Stomach smooth muscle (tissue), 2 donors: ENCODE results near the gene ROCK2.
"Not testable (repeated sequence)": the region's sequence is repeated elsewhere in the genome, so short reads cannot be mapped to it uniquely, and the experiment has no call there.

Source experiments
- H3K27ac ChIP-seq: one replicate; pipeline ENCODE4 v1.7.0; 2013; ENCODE audit warnings: mild to moderate bottlenecking, low read length, inconsistent platforms
- H3K27me3 ChIP-seq, 2 donors: one replicate each; pipeline ENCODE4 v1.7.0; 2013; ENCODE audit warnings: low read length in 2 of 2; ENCODE audit not compliant: insufficient read depth in 2 of 2, control insufficient read depth in 1 of 2
- H3K36me3 ChIP-seq, 2 donors: one replicate each; pipeline ENCODE4 v1.7.0; 2013; ENCODE audit warnings: low read length in 2 of 2; ENCODE audit not compliant: control insufficient read depth in 2 of 2, insufficient read depth in 2 of 2
- H3K4me1 ChIP-seq: one replicate; pipeline ENCODE4 v1.7.0; 2013; ENCODE audit warnings: low read length; ENCODE audit not compliant: control insufficient read depth, insufficient read depth
- H3K4me3 ChIP-seq, 2 donors: one replicate each; pipeline ENCODE4 v1.7.0; 2013; ENCODE audit warnings: low read length in 2 of 2
- H3K9ac ChIP-seq, 2 donors: one replicate each; pipeline ENCODE4 v1.7.0; 2013; ENCODE audit warnings: low read length in 2 of 2, mild to moderate bottlenecking in 1 of 2
- H3K9me3 ChIP-seq, 2 donors: one replicate each; pipeline ENCODE4 v1.7.0; 2013; ENCODE audit warnings: low read length in 2 of 2; ENCODE audit not compliant: control insufficient read depth in 2 of 2
- donor health status: healthy.
- donor health status: Pancreatic carcinoma.

Gene ROCK2

DNA sequence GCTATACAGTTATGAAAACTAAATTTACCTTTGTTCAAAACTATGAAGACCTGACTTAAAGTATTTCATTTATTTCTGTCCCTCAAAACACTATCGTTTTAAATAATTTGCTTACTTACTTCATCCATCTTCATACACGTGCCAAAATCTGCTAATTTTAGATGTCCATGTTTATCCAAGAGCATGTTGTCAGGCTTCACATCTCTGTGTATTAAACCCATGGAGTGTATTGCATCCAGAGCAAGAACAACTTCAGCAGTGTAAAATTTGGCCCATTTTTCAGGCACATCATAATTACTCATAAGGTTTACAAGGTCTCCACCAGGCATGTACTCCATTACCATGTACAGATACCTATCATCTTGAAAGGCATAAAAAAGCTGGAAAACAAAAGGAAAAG, 108.9 kb downstream of the ROCK2 start:
- H3K9me3 ChIP-seq, result no peaks in the 10 kb centered on the region
- H3K27me3 ChIP-seq, result no peaks in the 10 kb centered on the region
- H3K36me3 ChIP-seq, result no peaks in the 10 kb centered on the region
- no peak overlapping the region for H3K9ac ChIP-seq
- H3K4me1 ChIP-seq, result no peaks in the 10 kb centered on the region
- no peak overlapping the region for H3K4me3 ChIP-seq
- no peak overlapping the region for H3K27ac ChIP-seq

DNA sequence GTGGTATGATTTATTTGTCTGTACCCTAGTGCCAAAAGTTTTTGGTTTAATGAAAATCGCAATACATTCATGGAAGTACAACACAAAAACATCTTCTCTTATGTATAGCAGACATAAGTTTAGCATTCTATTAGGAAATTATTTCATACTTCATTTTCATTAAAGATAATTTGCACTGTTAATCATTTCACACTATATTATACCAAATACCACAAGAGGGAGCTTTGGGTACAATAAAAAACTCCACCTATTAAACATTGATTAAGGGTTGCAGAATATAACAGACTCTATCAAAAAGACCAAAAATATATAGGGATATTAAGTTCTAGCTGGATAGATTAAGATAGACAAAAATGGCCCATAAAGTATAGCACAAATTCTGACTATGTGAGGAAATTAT, 110.1 kb downstream of the ROCK2 start:
- H3K27me3 ChIP-seq, result no peaks in the 10 kb centered on the region
- H3K27ac ChIP-seq, result no peak overlapping the region
- no peak overlapping the region for H3K4me3 ChIP-seq
- H3K9me3 ChIP-seq, result no peaks in the 10 kb centered on the region
- no peak overlapping the region for H3K9ac ChIP-seq
- H3K4me1 ChIP-seq, result no peaks in the 10 kb centered on the region
- H3K36me3 ChIP-seq, result no peaks in the 10 kb centered on the region

DNA sequence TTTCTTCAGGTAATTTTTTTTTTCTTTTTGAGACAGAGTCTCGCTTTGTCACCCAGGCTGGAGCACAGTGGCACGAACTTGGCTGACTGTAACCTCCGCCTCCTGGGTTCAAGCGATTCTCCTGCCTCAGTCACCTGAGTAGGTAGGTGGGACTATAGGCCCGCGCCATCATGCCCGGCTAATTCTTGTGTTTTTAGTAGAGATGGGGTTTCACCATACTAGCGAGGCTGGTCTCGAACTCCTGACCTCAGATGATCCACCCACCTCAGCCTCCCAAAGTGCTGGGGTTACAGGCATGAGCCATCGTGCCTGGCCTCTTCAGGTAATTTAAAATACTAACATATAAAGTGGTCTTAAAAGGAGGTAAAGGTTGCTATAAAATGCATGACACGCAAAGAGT, 113.2 kb downstream of the ROCK2 start:
- H3K4me3 ChIP-seq, H3K36me3 ChIP-seq, H3K4me1 ChIP-seq, H3K27ac ChIP-seq, H3K27me3 ChIP-seq, H3K9ac ChIP-seq, H3K9me3 ChIP-seq: not testable (repeated sequence)

DNA sequence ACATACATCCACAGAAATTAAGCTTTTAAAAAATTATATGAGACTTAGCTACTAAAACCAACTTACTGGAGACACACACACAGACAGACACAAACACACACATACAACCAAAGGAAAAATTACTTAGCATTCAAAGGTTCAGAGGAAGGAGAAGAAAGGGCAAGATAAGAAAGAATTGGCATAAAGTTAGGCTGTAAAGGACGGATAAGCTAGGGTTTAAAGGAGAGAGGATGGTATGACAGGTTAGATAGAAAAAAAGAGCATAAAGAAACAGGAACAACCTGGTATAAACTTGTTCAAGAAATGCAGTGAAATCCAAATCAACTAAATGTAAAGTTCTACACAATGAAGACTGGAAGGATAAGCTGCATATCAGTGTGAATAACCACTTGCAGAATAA, 115.7 kb downstream of the ROCK2 start:
- no peaks in the 10 kb centered on the region for H3K27me3 ChIP-seq
- H3K9ac ChIP-seq, result no peak overlapping the region
- no peaks in the 10 kb centered on the region for H3K36me3 ChIP-seq
- no peaks in the 10 kb centered on the region for H3K9me3 ChIP-seq
- no peak overlapping the region for H3K4me3 ChIP-seq
- no peak overlapping the region for H3K27ac ChIP-seq
- no peaks in the 10 kb centered on the region for H3K4me1 ChIP-seq

DNA sequence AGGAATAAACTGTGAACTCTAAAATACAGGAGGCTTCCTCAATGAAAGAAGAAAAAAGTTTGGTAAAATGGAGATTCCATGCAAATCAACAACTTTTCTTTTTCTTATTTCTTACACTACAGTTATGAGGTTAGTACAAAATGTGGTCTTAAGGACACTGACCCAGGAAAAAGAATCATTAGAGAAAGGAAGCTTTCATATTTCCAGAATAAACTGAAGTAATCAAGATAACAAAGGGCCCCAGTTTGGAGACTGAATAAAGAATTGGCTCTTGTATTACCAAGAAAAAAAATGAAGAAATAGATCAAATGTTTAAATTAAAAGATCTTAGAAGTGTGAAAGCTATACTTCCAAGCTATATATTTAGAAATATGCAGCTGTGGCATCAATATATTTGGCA, 116.8 kb downstream of the ROCK2 start:
- Histone ChIP-seq H3K27ac (no peak overlapping the region), H3K4me1 (no peaks in the 10 kb centered on the region), H3K9ac (no peak overlapping the region), H3K36me3 (no peaks in the 10 kb centered on the region), H3K27me3 (no peaks in the 10 kb centered on the region), H3K4me3 (no peak overlapping the region), H3K9me3 (no peaks in the 10 kb centered on the region)

DNA sequence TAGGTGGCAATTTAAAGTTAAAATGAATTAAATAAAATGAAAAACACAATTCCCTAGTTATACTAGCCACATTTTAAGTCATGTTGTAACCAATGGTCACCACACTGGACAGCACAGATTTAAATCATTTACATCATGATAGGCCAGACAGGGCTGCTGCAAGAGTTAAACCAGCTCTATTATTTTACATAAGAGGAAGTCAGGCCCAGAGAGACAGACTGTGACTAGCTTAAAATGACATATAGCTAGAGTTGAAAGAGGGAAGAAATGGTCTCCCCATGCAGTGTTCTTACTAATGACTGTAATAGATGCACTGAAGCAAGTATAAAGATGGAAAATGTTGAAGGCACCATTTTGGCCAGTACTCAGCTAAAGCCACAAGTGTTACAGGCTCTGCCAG, 119.5 kb downstream of the ROCK2 start:
- Histone ChIP-seq H3K9ac (no peak overlapping the region), H3K27me3 (no peaks in the 10 kb centered on the region), H3K27ac (no peak overlapping the region), H3K4me1 (no peaks in the 10 kb centered on the region), H3K4me3 (no peak overlapping the region), H3K36me3 (peaks cover 0 to 4% of the 10 kb centered on the region in 2 donors), H3K9me3 (no peaks in the 10 kb centered on the region)

DNA sequence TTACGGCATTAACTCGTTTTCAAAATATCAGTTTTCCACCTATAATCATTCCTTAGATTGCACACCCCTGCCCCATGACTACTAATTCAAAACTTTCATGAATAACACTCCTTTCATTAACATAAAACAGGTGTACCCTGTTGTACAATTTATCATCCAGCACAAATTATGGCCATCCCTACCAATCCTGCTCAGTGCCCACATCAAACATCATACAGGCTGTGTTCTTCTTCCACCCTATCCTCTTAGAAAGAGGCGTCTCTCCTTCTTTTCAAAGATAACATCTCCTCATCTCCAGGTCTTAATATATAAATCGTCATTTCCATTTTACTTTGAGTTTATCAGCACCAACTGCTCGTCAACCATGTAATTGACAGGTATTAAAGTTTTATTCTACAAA, 121.6 kb downstream of the ROCK2 start:
- Histone ChIP-seq H3K4me3 (no peak overlapping the region), H3K27me3 (no peaks in the 10 kb centered on the region), H3K36me3 (peaks cover 2 to 4% of the 10 kb centered on the region in 2 donors), H3K27ac (no peak overlapping the region), H3K9me3 (no peaks in the 10 kb centered on the region), H3K4me1 (no peaks in the 10 kb centered on the region), H3K9ac (no peak overlapping the region)

DNA sequence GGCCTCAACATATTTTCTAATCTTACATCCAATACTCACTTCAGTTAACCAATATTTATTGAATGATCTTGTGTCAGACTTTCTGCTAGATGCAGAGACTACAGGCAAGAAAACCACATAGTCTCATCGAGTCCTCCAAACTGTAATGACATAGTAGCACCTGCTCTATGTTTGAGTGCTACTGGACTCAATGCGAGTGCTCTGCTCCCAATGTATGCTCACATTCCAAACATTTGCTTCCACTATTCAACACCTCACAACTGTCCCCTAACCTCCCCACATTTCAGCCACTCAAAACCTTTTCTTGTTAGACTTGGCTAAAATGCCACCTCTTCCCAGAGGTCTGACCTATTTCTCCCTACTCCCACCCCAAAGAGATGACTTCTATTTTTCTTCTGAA, 124.0 kb downstream of the ROCK2 start:
- no peak overlapping the region for H3K4me3 ChIP-seq
- no peaks in the 10 kb centered on the region for H3K4me1 ChIP-seq
- H3K27me3 ChIP-seq, result no peaks in the 10 kb centered on the region
- H3K36me3 ChIP-seq, result peaks cover 8 to 9% of the 10 kb centered on the region in 2 donors
- no peaks in the 10 kb centered on the region for H3K9me3 ChIP-seq
- H3K27ac ChIP-seq, result no peak overlapping the region
- H3K9ac ChIP-seq, result no peak overlapping the region

DNA sequence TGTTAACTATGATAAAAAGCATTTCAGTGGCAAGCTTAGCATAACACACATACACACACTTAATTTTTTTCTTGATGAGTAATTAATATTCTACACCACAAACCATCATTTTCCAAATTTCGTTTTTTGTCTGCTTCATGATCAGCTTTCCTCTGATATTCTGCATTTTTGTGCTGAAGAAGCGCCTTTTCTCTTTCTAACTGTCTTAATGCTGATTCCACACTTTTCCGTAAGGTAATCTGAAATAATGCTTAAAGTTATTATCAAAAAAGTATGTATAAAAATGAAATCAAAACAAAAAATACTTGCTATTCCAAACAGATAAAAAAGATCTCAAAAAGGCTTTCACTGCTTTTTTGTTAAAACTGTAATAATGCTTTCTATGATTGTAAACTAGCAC, 129.0 kb downstream of the ROCK2 start:
- H3K9me3 ChIP-seq, result no peaks in the 10 kb centered on the region
- peaks cover 17 to 18% of the 10 kb centered on the region in 2 donors for H3K36me3 ChIP-seq
- no peaks in the 10 kb centered on the region for H3K4me1 ChIP-seq
- no peak overlapping the region for H3K4me3 ChIP-seq
- no peaks in the 10 kb centered on the region for H3K27me3 ChIP-seq
- H3K27ac ChIP-seq, result no peak overlapping the region
- no peak overlapping the region for H3K9ac ChIP-seq

DNA sequence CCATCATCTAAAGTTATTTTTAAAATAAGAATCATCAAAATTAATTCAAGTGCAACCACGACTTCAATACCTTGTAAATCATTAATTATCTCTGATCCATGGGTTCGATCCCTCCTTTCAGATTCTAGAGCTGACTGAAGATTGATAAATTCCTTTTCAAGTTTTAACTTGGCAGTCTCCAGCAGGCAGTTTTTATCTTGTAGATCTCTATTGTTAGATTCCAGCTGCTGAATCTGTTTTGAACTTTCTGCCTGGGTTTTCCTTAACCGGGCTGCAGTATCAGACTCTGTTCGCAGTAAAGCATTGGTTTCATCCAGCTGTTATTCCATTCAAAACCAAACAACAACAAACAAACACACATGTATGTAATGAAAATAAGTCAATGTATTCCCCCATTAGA, 129.7 kb downstream of the ROCK2 start:
- Histone ChIP-seq H3K9ac (no peak overlapping the region), H3K36me3 (peaks cover 19% of the 10 kb centered on the region in 2 donors), H3K4me1 (no peaks in the 10 kb centered on the region), H3K27ac (no peak overlapping the region), H3K9me3 (no peaks in the 10 kb centered on the region), H3K27me3 (no peaks in the 10 kb centered on the region), H3K4me3 (no peak overlapping the region)

DNA sequence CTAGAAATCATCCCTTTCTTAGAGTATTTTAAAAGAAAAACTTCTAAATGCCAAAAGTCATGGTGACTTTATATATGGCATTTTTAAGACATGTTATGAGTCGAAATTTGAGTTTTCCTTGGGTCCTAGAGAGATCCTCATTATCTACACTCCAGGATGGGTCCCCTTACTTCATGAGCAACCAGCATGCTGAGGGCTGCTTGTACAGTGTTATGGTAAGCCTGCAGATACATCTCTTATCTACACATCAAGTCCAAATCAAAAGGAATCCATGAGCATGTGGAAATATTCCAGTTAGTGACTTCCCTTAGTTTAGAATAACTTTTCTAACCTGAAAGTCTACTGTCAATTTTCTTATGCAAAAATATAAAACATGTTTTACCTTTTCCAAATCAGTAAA, 130.5 kb downstream of the ROCK2 start:
- H3K36me3 ChIP-seq, result peaks cover 19 to 22% of the 10 kb centered on the region in 2 donors

More for the DNA sequence above, 130.5 kb downstream of the ROCK2 start:
- H3K4me1 ChIP-seq, result no peaks in the 10 kb centered on the region
- no peaks in the 10 kb centered on the region for H3K9me3 ChIP-seq
- no peak overlapping the region for H3K9ac ChIP-seq
- no peak overlapping the region for H3K27ac ChIP-seq
- no peaks in the 10 kb centered on the region for H3K27me3 ChIP-seq
- no peak overlapping the region for H3K4me3 ChIP-seq
